PC-3 (cell line): ENCODE measurements around the gene POPDC2. TPM values are rescaled to one million over a fixed set of nuclear protein-coding genes. Genes with fewer than 3 reads are reported as not detected.

Experiments used
- ATAC-seq: fragments of 200-7000 bp; cut with Tn5 transposase; 2 replicates; pipeline ENCODE4 v1.9.1; 2020; ENCODE audit warnings: mild to moderate bottlenecking, moderate library complexity
- BruUV-seq: library from RNA; stranded (reverse); fragments of 400-500 nt; replicated peaks from 2 replicates; lab custom pipeline; 2021; lab: Mats Ljungman, UMichigan
- CTCF ChIA-PET: fragments of 300-600 bp; sonication (Branson Sonifier 250); formaldehyde crosslinking; loops from one replicate; lab custom pipeline; 2022; ENCODE audit warnings: antibody characterized with exemption; lab: Charles Lee
- POLR2A ChIA-PET: fragments of 300-600 bp; sonication (Branson Sonifier 250); formaldehyde crosslinking; loops from one replicate; lab custom pipeline; 2022; ENCODE audit warnings: antibody characterized with exemption; ENCODE audit not compliant: unreplicated experiment; lab: Charles Lee
- DNase-seq: peaks from one replicate; pipeline ENCODE4 v3.0.0-alpha.2; 2015
- H2AFZ ChIP-seq: fragments of 300-600 bp; sonication (generic); 2 replicates; pipeline ENCODE4 v1.6.0; 2016; ENCODE audit warnings: antibody characterized with exemption, low read length
- H3F3A ChIP-seq: fragments of 300-600 bp; sonication (generic); one replicate; pipeline ENCODE4 v1.6.0; 2017; ENCODE audit warnings: antibody characterized with exemption, low read length, control low read depth, mild to moderate bottlenecking; ENCODE audit not compliant: unreplicated experiment
- H3K27ac ChIP-seq: fragments of 300-600 bp; sonication (generic); 2 replicates; pipeline ENCODE4 v1.5.1; 2016; ENCODE audit warnings: mild to moderate bottlenecking, low read length
- H3K27me3 ChIP-seq: fragments of 300-600 bp; sonication (generic); 2 replicates; pipeline ENCODE4 v1.6.1; 2016; ENCODE audit warnings: low read length, mixed read lengths
- H3K36me3 ChIP-seq: fragments of 300-600 bp; sonication (generic); 2 replicates; pipeline ENCODE4 v1.6.1; 2016; ENCODE audit warnings: low read depth, mixed run types, low read length, mixed read lengths
- H3K4me1 ChIP-seq: fragments of 300-600 bp; sonication (generic); 2 replicates; pipeline ENCODE4 v1.5.1; 2016; ENCODE audit warnings: low read length; ENCODE audit not compliant: insufficient read depth
- H3K4me2 ChIP-seq: fragments of 300-600 bp; sonication (generic); 2 replicates; pipeline ENCODE4 v1.6.0; 2016; ENCODE audit warnings: low read length
- H3K4me3 ChIP-seq: fragments of 300-600 bp; sonication (generic); 2 replicates; pipeline ENCODE4 v1.5.1; 2016; ENCODE audit warnings: mild to moderate bottlenecking, low read length, mixed read lengths
- H3K79me2 ChIP-seq: fragments of 300-600 bp; sonication (generic); 2 replicates; pipeline ENCODE4 v1.6.1; 2017; ENCODE audit warnings: low read length, mixed read lengths
- H3K9ac ChIP-seq: fragments of 300-600 bp; sonication (generic); 2 replicates; pipeline ENCODE4 v1.6.0; 2016; ENCODE audit warnings: mild to moderate bottlenecking, low read length
- H3K9me2 ChIP-seq: fragments of 300-600 bp; sonication (generic); replicated peaks from 2 replicates; pipeline ENCODE4 v1.6.1; 2016; ENCODE audit warnings: mixed run types, low read length, mixed read lengths
- H3K9me3 ChIP-seq: fragments of 300-600 bp; sonication (generic); 2 replicates; pipeline ENCODE4 v1.6.1; 2016; ENCODE audit warnings: low read length, mixed read lengths
- H4K20me1 ChIP-seq: fragments of 300-600 bp; sonication (generic); 2 replicates; pipeline ENCODE4 v1.6.1; 2016; ENCODE audit warnings: low read length, mixed read lengths
- EZH2 ChIP-seq: fragments of 300-600 bp; sonication (generic); IDR thresholded peaks from one replicate; pipeline ENCODE4 v1.6.1; 2017; ENCODE audit warnings: antibody characterized with exemption, mild to moderate bottlenecking, low read length; ENCODE audit not compliant: unreplicated experiment
- EZH2phosphoT487 ChIP-seq: fragments of 300-600 bp; sonication (generic); IDR thresholded peaks from 2 replicates; pipeline ENCODE4 v1.6.1; 2018; ENCODE audit warnings: mild to moderate bottlenecking, antibody characterized with exemption, low read length, borderline replicate concordance
- intact Hi-C: fragments of 100-400 bp; cut with micrococcal nuclease; formaldehyde crosslinking; loops from 2 replicates; pipeline ENCODE4 v1.9.0; 2023
- total RNA-seq: library from RNA; depleted of rRNA; stranded (reverse); fragments of >200 nt; gene quantifications from 2 replicates; pipeline ENCODE4 v1.2.3, GENCODE V29; 2014
- TF ChIP-seq, protein P1 (sequence below): fragments of 300-600 bp; sonication (generic); conservative IDR thresholded peaks from 2 replicates; pipeline ENCODE4 v1.5.1; 2017; ENCODE audit warnings: antibody characterized with exemption, low read depth, mild to moderate bottlenecking, low read length

Gene POPDC2
- total RNA-seq, 1 experiment from 2014 or later = 0.62 TPM

DNA sequence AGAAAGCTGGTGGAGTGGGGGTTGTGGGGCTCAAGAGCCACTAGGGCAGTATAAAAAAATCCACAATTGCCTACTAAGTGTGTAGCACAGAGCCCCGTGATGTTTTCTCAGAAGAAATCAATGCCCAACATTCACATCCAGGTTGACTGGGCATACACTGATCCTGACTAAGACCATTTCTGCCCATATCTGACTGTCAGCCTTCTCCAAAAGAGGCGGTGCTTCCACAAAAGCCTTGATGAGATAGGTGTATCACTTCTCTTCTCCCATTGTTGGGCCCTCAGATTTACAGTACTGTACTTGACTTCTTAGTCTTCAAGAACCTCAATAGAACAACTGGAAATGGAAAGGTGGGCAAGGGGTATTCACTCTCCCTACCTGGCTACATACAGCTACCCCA lies 1.4 kb downstream of the POPDC2 start:
- BruUV-seq = no TSS peak
- no peaks in the 10 kb centered on the region for H3K36me3 ChIP-seq
- peaks cover 8% of the 10 kb centered on the region for H3F3A ChIP-seq
- no peak overlapping the region for H3K4me3 ChIP-seq
- H3K27ac ChIP-seq = no peak overlapping the region
- no peak overlapping the region for H3K9ac ChIP-seq
- no peak overlapping the region for H3K4me2 ChIP-seq
- H3K27me3 ChIP-seq = no peaks in the 10 kb centered on the region
- CTCF ChIA-PET = no interaction called here
- no peaks in the 10 kb centered on the region for H3K9me3 ChIP-seq
- TF ChIP-seq, protein P1, sequence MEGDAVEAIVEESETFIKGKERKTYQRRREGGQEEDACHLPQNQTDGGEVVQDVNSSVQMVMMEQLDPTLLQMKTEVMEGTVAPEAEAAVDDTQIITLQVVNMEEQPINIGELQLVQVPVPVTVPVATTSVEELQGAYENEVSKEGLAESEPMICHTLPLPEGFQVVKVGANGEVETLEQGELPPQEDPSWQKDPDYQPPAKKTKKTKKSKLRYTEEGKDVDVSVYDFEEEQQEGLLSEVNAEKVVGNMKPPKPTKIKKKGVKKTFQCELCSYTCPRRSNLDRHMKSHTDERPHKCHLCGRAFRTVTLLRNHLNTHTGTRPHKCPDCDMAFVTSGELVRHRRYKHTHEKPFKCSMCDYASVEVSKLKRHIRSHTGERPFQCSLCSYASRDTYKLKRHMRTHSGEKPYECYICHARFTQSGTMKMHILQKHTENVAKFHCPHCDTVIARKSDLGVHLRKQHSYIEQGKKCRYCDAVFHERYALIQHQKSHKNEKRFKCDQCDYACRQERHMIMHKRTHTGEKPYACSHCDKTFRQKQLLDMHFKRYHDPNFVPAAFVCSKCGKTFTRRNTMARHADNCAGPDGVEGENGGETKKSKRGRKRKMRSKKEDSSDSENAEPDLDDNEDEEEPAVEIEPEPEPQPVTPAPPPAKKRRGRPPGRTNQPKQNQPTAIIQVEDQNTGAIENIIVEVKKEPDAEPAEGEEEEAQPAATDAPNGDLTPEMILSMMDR = no peak
- ATAC-seq = no peak
- H3K79me2 ChIP-seq = no peaks in the 10 kb centered on the region
- H3K9me2 ChIP-seq = no peaks in the 10 kb centered on the region; the same call in 1 of the 2 replicates
- intact Hi-C loops = no loop called here
- no peak overlapping the region for H2AFZ ChIP-seq
- peaks cover 30% of the 10 kb centered on the region for H3K4me1 ChIP-seq
- no peaks in the 10 kb centered on the region for H4K20me1 ChIP-seq
- no peak for DNase-seq
- POLR2A ChIA-PET = no interaction called here

DNA sequence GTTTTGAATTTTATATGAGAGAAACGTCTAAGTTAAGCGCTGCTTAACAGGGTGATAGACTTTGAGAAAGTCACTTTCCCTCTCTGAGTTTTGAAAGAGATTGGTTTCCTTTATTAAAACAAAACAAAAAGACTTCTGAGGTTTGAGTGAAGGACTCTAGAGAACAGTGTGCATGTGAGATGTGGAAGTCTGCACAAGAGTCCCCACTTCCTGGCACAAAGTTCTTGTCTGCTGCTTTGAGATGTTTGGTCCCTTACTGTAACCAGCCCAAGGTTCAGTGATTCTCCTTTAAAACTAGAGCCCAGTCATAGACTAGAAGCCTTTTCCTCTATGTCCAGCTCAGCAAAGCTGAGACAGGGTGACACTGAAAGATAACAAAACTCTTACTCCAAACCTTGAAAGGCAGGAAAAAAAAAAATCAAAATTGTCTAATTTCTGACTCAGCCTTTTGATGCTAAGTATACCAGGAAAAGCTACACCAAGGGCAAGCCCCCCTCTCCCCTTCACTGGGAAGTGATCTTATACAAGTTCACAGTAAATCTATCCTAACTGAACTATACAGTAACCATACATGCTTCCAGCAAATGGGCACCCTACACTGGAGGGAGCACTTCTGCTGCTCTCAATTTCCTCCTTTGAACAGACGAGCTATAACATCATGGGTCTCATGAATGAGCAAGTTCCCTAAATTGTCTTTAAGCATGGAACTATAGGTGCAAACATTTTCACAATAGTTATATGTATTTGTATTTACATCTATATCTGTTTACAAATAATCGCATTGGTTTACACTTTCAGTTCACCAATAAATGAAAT lies 2.3 kb downstream of the POPDC2 start:
- no peak overlapping the region for H2AFZ ChIP-seq
- no TSS peak for BruUV-seq
- H3K4me3 ChIP-seq = no peak overlapping the region
- intact Hi-C loops = no loop called here
- H3K79me2 ChIP-seq = no peaks in the 10 kb centered on the region
- ATAC-seq (no peak), DNase-seq (no peak)
- TF ChIP-seq EZH2phosphoT487 (no peak), EZH2 (no peak)
- TF ChIP-seq, protein P1 = no peak
- no peak overlapping the region for H3K27ac ChIP-seq
- no peaks in the 10 kb centered on the region; the same call in 1 of the 2 replicates for H3K9me2 ChIP-seq
- H3K9ac ChIP-seq = no peak overlapping the region
- POLR2A ChIA-PET = no interaction called here
- H3F3A ChIP-seq = peaks cover under 1% of the 10 kb centered on the region
- no peaks in the 10 kb centered on the region for H3K9me3 ChIP-seq
- H3K36me3 ChIP-seq = no peaks in the 10 kb centered on the region
- peaks cover 22% of the 10 kb centered on the region for H3K4me1 ChIP-seq
- H3K27me3 ChIP-seq = no peaks in the 10 kb centered on the region
- CTCF ChIA-PET = no interaction called here
- no peak overlapping the region for H3K4me2 ChIP-seq
- H4K20me1 ChIP-seq = no peaks in the 10 kb centered on the region

DNA sequence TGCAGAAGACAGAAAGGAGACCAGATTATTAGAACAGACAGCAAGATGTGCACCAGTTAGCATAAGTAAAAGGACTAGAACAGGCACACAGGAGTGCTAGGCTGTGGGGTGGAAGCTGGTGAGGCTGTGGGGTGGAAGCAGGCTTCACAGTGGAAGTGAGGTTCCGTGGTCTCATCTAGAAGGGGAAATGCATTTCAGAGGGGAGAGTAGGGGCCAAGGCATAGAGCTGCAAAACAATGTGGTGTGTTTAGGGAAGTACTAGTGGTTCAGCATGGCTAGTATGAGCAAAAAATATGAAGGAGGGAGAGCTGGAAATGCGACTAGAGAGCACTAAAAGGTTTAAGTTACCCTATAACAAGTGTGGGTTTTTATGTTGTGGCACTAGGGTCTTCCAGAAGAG lies 6.5 kb downstream of the POPDC2 start:
- no peaks in the 10 kb centered on the region for H3F3A ChIP-seq
- BruUV-seq = no TSS peak
- H2AFZ ChIP-seq = no peak overlapping the region
- H3K27me3 ChIP-seq = no peaks in the 10 kb centered on the region
- H3K9me3 ChIP-seq = no peaks in the 10 kb centered on the region
- intact Hi-C loops = no loop called here
- POLR2A ChIA-PET = no interaction called here
- no peak for ATAC-seq
- H3K36me3 ChIP-seq = no peaks in the 10 kb centered on the region
- no peak overlapping the region for H3K4me3 ChIP-seq
- DNase-seq = no peak
- no peaks in the 10 kb centered on the region for H3K79me2 ChIP-seq
- no peak overlapping the region for H3K4me2 ChIP-seq
- H3K9ac ChIP-seq = no peak overlapping the region
- H3K9me2 ChIP-seq = no peaks in the 10 kb centered on the region; the same call in 1 of the 2 replicates
- H4K20me1 ChIP-seq = no peaks in the 10 kb centered on the region
- TF ChIP-seq, protein P1 = no peak
- TF ChIP-seq EZH2 = no peak
- TF ChIP-seq EZH2phosphoT487 = no peak
- H3K27ac ChIP-seq = no peak overlapping the region
- CTCF ChIA-PET = no interaction called here
- no peaks in the 10 kb centered on the region for H3K4me1 ChIP-seq
